GM23338 (cell line): ENCODE measurements around the gene IPCEF1. TPM values are rescaled to one million over a fixed set of nuclear protein-coding genes. Genes with fewer than 3 reads are reported as not detected.

Experiments
- ATAC-seq: fragments of 200-7000 bp; cut with Tn5 transposase; 3 replicates; pipeline ENCODE4 v1.9.1; 2020
- DNase-seq: peaks from one replicate; pipeline ENCODE4 v3.0.0-alpha.2; 2015; ENCODE audit warnings: low spot score
- H2AFZ ChIP-seq: fragments of 200-600 bp; sonication (generic); 2 replicates; pipeline ENCODE4 v1.8.0; 2016; ENCODE audit warnings: antibody characterized with exemption, mild to moderate bottlenecking, moderate library complexity
- H3F3A ChIP-seq: fragments of 200-600 bp; sonication (generic); replicated peaks from 2 replicates; pipeline ENCODE4 v1.8.0; 2017; ENCODE audit warnings: antibody characterized with exemption, mixed run types, low read depth
- H3K27ac ChIP-seq: fragments of 200-600 bp; sonication (generic); 2 replicates; pipeline ENCODE4 v1.6.1; 2016; ENCODE audit warnings: low read depth
- H3K27me3 ChIP-seq: fragments of 200-600 bp; sonication (generic); 2 replicates; pipeline ENCODE4 v1.8.0; 2016; ENCODE audit warnings: mild to moderate bottlenecking, mixed run types, moderate library complexity; ENCODE audit not compliant: insufficient read depth
- H3K36me3 ChIP-seq: fragments of 200-600 bp; sonication (generic); 2 replicates; pipeline ENCODE4 v1.8.0; 2016; ENCODE audit warnings: mild to moderate bottlenecking; ENCODE audit not compliant: insufficient read depth
- H3K4me1 ChIP-seq: fragments of 200-600 bp; sonication (generic); 2 replicates; pipeline ENCODE4 v1.8.0; 2016; ENCODE audit warnings: mild to moderate bottlenecking, moderate library complexity; ENCODE audit not compliant: insufficient read depth
- H3K4me2 ChIP-seq: fragments of 200-600 bp; sonication (generic); 2 replicates; pipeline ENCODE4 v1.7.1; 2017; ENCODE audit warnings: mixed run types
- H3K4me3 ChIP-seq: fragments of 200-600 bp; sonication (generic); 2 replicates; pipeline ENCODE4 v1.6.1; 2016; ENCODE audit warnings: mixed run types
- H3K79me2 ChIP-seq: fragments of 200-600 bp; sonication (generic); replicated peaks from 2 replicates; pipeline ENCODE4 v1.8.0; 2017; ENCODE audit warnings: mild to moderate bottlenecking; ENCODE audit not compliant: insufficient read depth
- H3K9me2 ChIP-seq: fragments of 200-600 bp; sonication (generic); 2 replicates; pipeline ENCODE4 v1.8.0; 2017; ENCODE audit not compliant: insufficient read depth
- H4K20me1 ChIP-seq: fragments of 200-600 bp; sonication (generic); replicated peaks from 2 replicates; pipeline ENCODE4 v1.8.0; 2017; ENCODE audit warnings: mild to moderate bottlenecking; ENCODE audit not compliant: insufficient read depth
- H3K27ac Mint-ChIP-seq: 2 replicates; pipeline ENCODE4 v1.8.0; 2020; ENCODE audit warnings: inconsistent platforms, mild to moderate bottlenecking, moderate library complexity, mixed read lengths
- H3K27me3 Mint-ChIP-seq: 3 replicates; pipeline ENCODE4 v1.8.0; 2022; ENCODE audit warnings: low read depth, mild to moderate bottlenecking, moderate library complexity, mixed read lengths, inconsistent platforms; ENCODE audit not compliant: insufficient read depth, poor library complexity
- H3K36me3 Mint-ChIP-seq: 3 replicates; pipeline ENCODE4 v1.8.0; 2021; ENCODE audit warnings: low read depth, mild to moderate bottlenecking, inconsistent platforms, moderate library complexity, mixed read lengths
- H3K4me1 Mint-ChIP-seq: 3 replicates; pipeline ENCODE4 v1.8.0; 2020; ENCODE audit warnings: mild to moderate bottlenecking, inconsistent platforms, mixed read lengths
- H3K4me3 Mint-ChIP-seq: 3 replicates; pipeline ENCODE4 v1.8.0; 2021; ENCODE audit warnings: moderate library complexity, mild to moderate bottlenecking, inconsistent platforms, mixed read lengths
- H3K9me3 Mint-ChIP-seq: 3 replicates; pipeline ENCODE4 v1.8.0; 2020; ENCODE audit warnings: moderate library complexity, mild to moderate bottlenecking, inconsistent platforms, mixed read lengths
- CREB1 ChIP-seq: fragments of 250-450 bp; sonication (Bioruptor Pico); IDR thresholded peaks from 2 replicates; pipeline ENCODE4 v1.5.0; 2020; ENCODE audit warnings: low read depth, mild to moderate bottlenecking, moderate library complexity
- NANOG ChIP-seq: IDR thresholded peaks from 2 replicates; pipeline ENCODE4 v1.6.1; 2016; ENCODE audit warnings: antibody characterized with exemption, borderline replicate concordance
- POLR2AphosphoS5 ChIP-seq: IDR thresholded peaks from 2 replicates; pipeline ENCODE4 v1.6.1; 2016; ENCODE audit warnings: antibody characterized with exemption, low read depth
- STAT1 ChIP-seq: IDR thresholded peaks from one replicate; pipeline ENCODE4 v1.6.1; 2016; ENCODE audit warnings: antibody characterized with exemption; ENCODE audit not compliant: unreplicated experiment
- ZNF114 ChIP-seq: fragments of 250-450 bp; sonication (Bioruptor Pico); IDR thresholded peaks from 2 replicates; pipeline ENCODE4 v1.5.0; 2020; ENCODE audit warnings: mild to moderate bottlenecking, moderate library complexity
- polyA plus RNA-seq: library from polyadenylated mRNA; unstranded; fragments of >200 nt; fragmentation: Nextera tagmentation; extraction: Ambion mirVana; gene quantifications from 2 replicates; pipeline ENCODE4 v1.2.1, GENCODE V29; 2016
- total RNA-seq: library from RNA; depleted of rRNA; stranded (reverse); fragments of >200 nt; shearing (Covaris generic); gene quantifications from 2 replicates; pipeline ENCODE4 v1.2.3, GENCODE V29; 2014
- TF ChIP-seq, protein P1 (sequence below): fragments of 250-450 bp; sonication (Bioruptor Pico); IDR thresholded peaks from 2 replicates; pipeline ENCODE4 v1.5.0; 2020; ENCODE audit warnings: mild to moderate bottlenecking, moderate library complexity
- TF ChIP-seq, protein P2 (sequence below): IDR thresholded peaks from 2 replicates; pipeline ENCODE4 v1.6.1; 2016; ENCODE audit warnings: antibody characterized with exemption
- TF ChIP-seq, protein P3 (sequence below): IDR thresholded peaks from one replicate; pipeline ENCODE4 v1.6.1; 2018; ENCODE audit warnings: antibody characterized with exemption; ENCODE audit not compliant: unreplicated experiment

The IPCEF1 gene
- total and polyA plus RNA-seq, 2 experiments from 2014 or later = 0.15 to 1.8 TPM

- H3K9me2 ChIP-seq = peaks cover 5% of the 10 kb centered on the region; the same call in 1 of the 2 replicates
- no peak overlapping the region for H2AFZ ChIP-seq
- no peak for DNase-seq
- Mint-ChIP-seq H3K27me3 (peaks cover 1% of the 10 kb centered on the region), H3K27ac (no peak overlapping the region), H3K9me3 (no peaks in the 10 kb centered on the region), H3K4me3 (no peak overlapping the region), H3K36me3 (no peaks in the 10 kb centered on the region), H3K4me1 (peaks cover 7% of the 10 kb centered on the region; the same call in 1 of the 3 replicates)
- TF ChIP-seq CREB1 (no peak), ZNF114 (CRISPR knock-in tag) (no peak), NANOG (no peak), STAT1 (no peak), POLR2AphosphoS5 (no peak)
- TF ChIP-seq, protein P1, sequence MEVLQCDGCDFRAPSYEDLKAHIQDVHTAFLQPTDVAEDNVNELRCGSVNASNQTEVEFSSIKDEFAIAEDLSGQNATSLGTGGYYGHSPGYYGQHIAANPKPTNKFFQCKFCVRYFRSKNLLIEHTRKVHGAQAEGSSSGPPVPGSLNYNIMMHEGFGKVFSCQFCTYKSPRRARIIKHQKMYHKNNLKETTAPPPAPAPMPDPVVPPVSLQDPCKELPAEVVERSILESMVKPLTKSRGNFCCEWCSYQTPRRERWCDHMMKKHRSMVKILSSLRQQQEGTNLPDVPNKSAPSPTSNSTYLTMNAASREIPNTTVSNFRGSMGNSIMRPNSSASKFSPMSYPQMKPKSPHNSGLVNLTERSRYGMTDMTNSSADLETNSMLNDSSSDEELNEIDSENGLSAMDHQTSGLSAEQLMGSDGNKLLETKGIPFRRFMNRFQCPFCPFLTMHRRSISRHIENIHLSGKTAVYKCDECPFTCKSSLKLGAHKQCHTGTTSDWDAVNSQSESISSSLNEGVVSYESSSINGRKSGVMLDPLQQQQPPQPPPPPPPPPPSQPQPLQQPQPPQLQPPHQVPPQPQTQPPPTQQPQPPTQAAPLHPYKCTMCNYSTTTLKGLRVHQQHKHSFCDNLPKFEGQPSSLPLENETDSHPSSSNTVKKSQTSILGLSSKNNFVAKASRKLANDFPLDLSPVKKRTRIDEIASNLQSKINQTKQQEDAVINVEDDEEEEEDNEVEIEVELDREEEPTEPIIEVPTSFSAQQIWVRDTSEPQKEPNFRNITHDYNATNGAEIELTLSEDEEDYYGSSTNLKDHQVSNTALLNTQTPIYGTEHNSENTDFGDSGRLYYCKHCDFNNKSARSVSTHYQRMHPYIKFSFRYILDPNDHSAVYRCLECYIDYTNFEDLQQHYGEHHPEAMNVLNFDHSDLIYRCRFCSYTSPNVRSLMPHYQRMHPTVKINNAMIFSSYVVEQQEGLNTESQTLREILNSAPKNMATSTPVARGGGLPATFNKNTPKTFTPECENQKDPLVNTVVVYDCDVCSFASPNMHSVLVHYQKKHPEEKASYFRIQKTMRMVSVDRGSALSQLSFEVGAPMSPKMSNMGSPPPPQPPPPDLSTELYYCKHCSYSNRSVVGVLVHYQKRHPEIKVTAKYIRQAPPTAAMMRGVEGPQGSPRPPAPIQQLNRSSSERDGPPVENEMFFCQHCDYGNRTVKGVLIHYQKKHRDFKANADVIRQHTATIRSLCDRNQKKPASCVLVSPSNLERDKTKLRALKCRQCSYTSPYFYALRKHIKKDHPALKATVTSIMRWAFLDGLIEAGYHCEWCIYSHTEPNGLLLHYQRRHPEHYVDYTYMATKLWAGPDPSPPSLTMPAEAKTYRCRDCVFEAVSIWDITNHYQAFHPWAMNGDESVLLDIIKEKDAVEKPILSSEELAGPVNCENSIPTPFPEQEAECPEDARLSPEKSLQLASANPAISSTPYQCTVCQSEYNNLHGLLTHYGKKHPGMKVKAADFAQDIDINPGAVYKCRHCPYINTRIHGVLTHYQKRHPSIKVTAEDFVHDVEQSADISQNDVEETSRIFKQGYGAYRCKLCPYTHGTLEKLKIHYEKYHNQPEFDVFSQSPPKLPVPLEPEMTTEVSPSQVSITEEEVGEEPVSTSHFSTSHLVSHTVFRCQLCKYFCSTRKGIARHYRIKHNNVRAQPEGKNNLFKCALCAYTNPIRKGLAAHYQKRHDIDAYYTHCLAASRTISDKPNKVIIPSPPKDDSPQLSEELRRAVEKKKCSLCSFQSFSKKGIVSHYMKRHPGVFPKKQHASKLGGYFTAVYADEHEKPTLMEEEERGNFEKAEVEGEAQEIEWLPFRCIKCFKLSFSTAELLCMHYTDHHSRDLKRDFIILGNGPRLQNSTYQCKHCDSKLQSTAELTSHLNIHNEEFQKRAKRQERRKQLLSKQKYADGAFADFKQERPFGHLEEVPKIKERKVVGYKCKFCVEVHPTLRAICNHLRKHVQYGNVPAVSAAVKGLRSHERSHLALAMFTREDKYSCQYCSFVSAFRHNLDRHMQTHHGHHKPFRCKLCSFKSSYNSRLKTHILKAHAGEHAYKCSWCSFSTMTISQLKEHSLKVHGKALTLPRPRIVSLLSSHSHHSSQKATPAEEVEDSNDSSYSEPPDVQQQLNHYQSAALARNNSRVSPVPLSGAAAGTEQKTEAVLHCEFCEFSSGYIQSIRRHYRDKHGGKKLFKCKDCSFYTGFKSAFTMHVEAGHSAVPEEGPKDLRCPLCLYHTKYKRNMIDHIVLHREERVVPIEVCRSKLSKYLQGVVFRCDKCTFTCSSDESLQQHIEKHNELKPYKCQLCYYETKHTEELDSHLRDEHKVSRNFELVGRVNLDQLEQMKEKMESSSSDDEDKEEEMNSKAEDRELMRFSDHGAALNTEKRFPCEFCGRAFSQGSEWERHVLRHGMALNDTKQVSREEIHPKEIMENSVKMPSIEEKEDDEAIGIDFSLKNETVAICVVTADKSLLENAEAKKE (CRISPR knock-in tag) = no peak
- TF ChIP-seq, protein P2, sequence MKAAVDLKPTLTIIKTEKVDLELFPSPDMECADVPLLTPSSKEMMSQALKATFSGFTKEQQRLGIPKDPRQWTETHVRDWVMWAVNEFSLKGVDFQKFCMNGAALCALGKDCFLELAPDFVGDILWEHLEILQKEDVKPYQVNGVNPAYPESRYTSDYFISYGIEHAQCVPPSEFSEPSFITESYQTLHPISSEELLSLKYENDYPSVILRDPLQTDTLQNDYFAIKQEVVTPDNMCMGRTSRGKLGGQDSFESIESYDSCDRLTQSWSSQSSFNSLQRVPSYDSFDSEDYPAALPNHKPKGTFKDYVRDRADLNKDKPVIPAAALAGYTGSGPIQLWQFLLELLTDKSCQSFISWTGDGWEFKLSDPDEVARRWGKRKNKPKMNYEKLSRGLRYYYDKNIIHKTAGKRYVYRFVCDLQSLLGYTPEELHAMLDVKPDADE = no peak
- TF ChIP-seq, protein P3, sequence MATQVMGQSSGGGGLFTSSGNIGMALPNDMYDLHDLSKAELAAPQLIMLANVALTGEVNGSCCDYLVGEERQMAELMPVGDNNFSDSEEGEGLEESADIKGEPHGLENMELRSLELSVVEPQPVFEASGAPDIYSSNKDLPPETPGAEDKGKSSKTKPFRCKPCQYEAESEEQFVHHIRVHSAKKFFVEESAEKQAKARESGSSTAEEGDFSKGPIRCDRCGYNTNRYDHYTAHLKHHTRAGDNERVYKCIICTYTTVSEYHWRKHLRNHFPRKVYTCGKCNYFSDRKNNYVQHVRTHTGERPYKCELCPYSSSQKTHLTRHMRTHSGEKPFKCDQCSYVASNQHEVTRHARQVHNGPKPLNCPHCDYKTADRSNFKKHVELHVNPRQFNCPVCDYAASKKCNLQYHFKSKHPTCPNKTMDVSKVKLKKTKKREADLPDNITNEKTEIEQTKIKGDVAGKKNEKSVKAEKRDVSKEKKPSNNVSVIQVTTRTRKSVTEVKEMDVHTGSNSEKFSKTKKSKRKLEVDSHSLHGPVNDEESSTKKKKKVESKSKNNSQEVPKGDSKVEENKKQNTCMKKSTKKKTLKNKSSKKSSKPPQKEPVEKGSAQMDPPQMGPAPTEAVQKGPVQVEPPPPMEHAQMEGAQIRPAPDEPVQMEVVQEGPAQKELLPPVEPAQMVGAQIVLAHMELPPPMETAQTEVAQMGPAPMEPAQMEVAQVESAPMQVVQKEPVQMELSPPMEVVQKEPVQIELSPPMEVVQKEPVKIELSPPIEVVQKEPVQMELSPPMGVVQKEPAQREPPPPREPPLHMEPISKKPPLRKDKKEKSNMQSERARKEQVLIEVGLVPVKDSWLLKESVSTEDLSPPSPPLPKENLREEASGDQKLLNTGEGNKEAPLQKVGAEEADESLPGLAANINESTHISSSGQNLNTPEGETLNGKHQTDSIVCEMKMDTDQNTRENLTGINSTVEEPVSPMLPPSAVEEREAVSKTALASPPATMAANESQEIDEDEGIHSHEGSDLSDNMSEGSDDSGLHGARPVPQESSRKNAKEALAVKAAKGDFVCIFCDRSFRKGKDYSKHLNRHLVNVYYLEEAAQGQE = no peak
- no peak overlapping the region for H3K4me2 ChIP-seq
- no peaks in the 10 kb centered on the region for H3K36me3 ChIP-seq
- no peak overlapping the region for H3K27ac ChIP-seq
- H3K4me3 ChIP-seq = no peak overlapping the region
- no peaks in the 10 kb centered on the region for H3K79me2 ChIP-seq
- no peaks in the 10 kb centered on the region for H3F3A ChIP-seq
- H4K20me1 ChIP-seq = no peaks in the 10 kb centered on the region
- ATAC-seq = no peak
- no peaks in the 10 kb centered on the region for H3K27me3 ChIP-seq
- H3K4me1 ChIP-seq = no peaks in the 10 kb centered on the region
These were observed 126.8 kb downstream of the IPCEF1 start for GRCh38 chr6:154229786-154230185.
